ENCODE data around the gene SPAG7. TPM values are rescaled to one million over a fixed set of nuclear protein-coding genes. Genes with fewer than 3 reads are reported as not detected.

The SPAG7 gene
- 100 to 1,000 TPM in 3 of 6 donors, 10 to 100 TPM in 3; 92.4 to 171 (median 104) TPM for polyA plus RNA-seq (ENCODE audit: low read depth in 6 of 6)

DNA sequence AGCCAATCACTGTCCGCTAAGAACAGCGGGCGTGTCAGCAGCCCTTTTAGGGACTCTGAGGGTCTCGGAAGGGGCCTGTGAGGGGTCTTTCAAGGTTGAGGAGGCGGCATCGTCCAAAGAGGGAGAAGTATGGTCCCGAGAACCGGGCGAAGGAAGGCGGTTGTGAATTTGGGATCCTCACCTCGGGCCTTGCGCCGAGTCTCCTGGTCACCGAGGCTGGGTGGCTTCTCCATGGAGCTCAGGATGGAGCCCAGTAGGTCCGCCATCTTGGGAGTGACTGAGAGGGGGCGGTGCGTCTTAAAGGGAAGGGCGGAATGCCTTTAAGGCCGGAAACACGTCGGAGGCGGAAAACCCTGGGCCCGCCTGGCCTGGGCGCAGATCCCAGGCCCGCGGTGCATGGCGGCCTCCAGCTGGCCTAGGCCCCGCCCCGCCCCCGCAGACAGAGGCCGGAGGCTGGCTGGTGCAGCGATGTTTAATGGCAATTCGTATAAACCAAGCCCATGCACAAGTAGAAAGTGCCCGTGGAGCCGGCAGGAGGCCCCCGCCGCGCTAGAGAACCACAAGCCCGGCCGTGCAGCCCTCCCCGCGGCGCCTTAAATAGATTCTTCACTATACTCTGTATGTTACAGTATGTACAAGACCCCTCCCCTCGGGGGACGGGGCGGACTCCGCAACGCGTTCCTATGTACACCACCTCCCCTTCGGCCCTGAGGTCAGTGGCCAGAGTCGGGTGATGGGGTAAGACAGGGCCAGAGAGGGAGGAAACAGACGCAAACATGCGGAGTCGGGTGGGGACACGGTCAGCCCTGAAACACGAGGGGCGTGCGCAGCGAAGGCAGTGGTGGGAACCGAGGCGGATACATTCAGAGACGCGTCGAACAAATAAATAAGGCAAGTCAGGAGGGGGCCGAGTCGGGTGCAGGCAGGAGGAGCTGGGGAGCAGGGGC is at the start of gene SPAG7:
Gene SPAG7 (minus strand): TSS at position 279 of the 947 bp plus-strand sequence. CDS start 13 bp downstream, at position 266.
- ATAC-seq (ENCODE audit: low read depth in 2 of 2) (peak; percentile 59 to 63), DNase-seq (peak; percentile 97)
- no peaks in the 10 kb centered on the region for H3K9me3 Mint-ChIP-seq
- peaks cover 14 to 26% (median 18%) of the 10 kb centered on the region in 3 donors for H3K4me1 Mint-ChIP-seq
- peak within 1 kb of the TSS in 3 of 6 donors; percentile 22 to 93 (median 78) for H3K27ac Mint-ChIP-seq
- H3K4me3 Mint-ChIP-seq: no peak within 1 kb of the TSS
- H3K27me3 Mint-ChIP-seq: no peaks in the 10 kb centered on the region
- no peaks in the 10 kb centered on the region for H3K36me3 Mint-ChIP-seq

DNA sequence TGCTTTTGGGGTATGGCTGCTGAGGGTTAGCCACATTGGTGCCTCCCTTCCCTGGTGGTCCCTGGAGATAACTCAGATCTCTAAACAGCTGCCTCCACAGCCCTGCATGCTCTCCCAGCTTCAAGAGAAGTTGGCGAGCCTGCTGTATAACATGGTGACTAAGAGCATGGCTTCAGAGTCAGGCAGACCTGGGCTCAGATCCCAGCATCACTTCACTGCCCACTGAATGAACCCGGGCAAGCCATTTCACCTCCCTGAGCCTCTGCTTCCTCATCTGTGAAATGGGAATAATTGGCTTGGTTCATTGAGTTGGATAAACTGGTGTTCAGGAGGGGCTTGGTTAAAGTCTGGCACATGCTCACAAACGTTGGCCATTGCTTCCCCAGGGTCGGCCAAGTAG is 46.7 kb upstream of the SPAG7 start:
- Mint-ChIP-seq H3K9me3 (peaks cover 0 to 2% (median 0%) of the 10 kb centered on the region in 7 donors), H3K4me3 (no peak overlapping the region), H3K27me3 (peaks cover 19 to 40% (median 32%) of the 10 kb centered on the region in 3 donors), H3K36me3 (peaks cover 3 to 19% of the 10 kb centered on the region in 2 donors), H3K4me1 (peaks cover 15 to 20% (median 18%) of the 10 kb centered on the region in 3 donors), H3K27ac (peak overlapping the region in 1 of 6 donors; percentile 44)
- DNase-seq: no peak
- no peak for ATAC-seq (ENCODE audit: low read depth in 2 of 2)

- DNase-seq (no peak), ATAC-seq (ENCODE audit: low read depth in 2 of 2) (no peak)
- peaks cover 30 to 50% (median 48%) of the 10 kb centered on the region in 3 donors for H3K27me3 Mint-ChIP-seq
- peaks cover 11 to 33% of the 10 kb centered on the region in 2 donors for H3K36me3 Mint-ChIP-seq
- H3K27ac Mint-ChIP-seq: no peak overlapping the region
- H3K4me1 Mint-ChIP-seq: peaks cover 5 to 11% (median 7%) of the 10 kb centered on the region in 3 donors
- H3K4me3 Mint-ChIP-seq: no peak overlapping the region
- peaks cover 0 to under 1% (median 0%) of the 10 kb centered on the region in 7 donors for H3K9me3 Mint-ChIP-seq
These were observed 44.3 kb upstream of the SPAG7 start for GRCh38 chr17:5011928-5012327.

DNA sequence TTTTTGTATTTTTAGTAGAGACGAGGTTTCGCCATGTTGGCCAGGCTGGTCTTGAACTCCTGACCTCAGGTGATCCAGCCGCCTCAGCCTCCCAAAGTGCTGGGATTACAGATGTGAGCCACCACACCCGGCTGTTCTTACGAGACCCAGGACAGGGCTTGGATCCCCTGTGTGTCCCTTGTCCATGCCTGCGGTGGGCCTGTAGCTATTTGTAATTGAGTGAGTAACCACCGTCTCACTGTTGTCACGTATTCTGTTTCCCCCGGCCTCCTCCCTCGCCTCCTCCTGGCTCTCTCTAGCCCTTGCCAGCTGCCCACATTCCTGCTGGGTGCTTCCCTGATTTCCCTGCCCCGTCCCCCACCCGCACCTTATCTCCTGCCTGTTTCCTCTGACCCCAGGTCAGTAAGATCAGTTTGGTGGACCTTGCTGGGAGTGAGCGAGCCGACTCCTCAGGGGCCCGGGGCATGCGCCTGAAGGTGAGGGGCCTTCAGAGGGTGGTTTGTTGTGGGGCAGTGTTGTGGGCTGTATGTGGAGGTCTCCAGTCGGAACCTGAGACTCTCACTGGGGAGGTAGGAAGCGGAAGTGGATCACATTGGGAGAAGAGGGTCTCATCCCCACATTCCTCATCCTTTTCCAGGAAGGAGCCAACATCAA is 35.7 kb upstream of the SPAG7 start:
- Mint-ChIP-seq H3K9me3 (no peaks in the 10 kb centered on the region), H3K4me3 (no peak overlapping the region), H3K4me1 (peaks cover 13 to 21% (median 18%) of the 10 kb centered on the region in 3 donors), H3K27ac (no peak overlapping the region), H3K27me3 (peaks cover 18 to 43% (median 41%) of the 10 kb centered on the region in 3 donors), H3K36me3 (peaks cover 39 to 42% of the 10 kb centered on the region in 2 donors)
- DNase-seq (no peak), ATAC-seq (ENCODE audit: low read depth in 2 of 2) (no peak)

- peaks cover 31 to 32% of the 10 kb centered on the region in 2 donors for H3K36me3 Mint-ChIP-seq
- H3K27me3 Mint-ChIP-seq: peaks cover 7 to 32% (median 32%) of the 10 kb centered on the region in 3 donors
- DNase-seq (no peak), ATAC-seq (ENCODE audit: low read depth in 2 of 2) (no peak)
- H3K27ac Mint-ChIP-seq: no peak overlapping the region
- H3K4me1 Mint-ChIP-seq: peaks cover 13 to 23% (median 20%) of the 10 kb centered on the region in 3 donors
- H3K4me3 Mint-ChIP-seq: peak overlapping the region in 1 of 8 donors; percentile 26
- no peaks in the 10 kb centered on the region for H3K9me3 Mint-ChIP-seq
These were observed 34.6 kb upstream of the SPAG7 start for GRCh38 chr17:5002121-5002788.

- H3K27me3 Mint-ChIP-seq: peaks cover 4 to 29% (median 20%) of the 10 kb centered on the region in 3 donors
- H3K9me3 Mint-ChIP-seq: no peaks in the 10 kb centered on the region
- ATAC-seq (ENCODE audit: low read depth in 2 of 2) (no peak), DNase-seq (no peak)
- H3K27ac Mint-ChIP-seq: peak overlapping the region in 1 of 6 donors; percentile 50
- H3K36me3 Mint-ChIP-seq: peaks cover 19 to 21% of the 10 kb centered on the region in 2 donors
- peak overlapping the region in 2 of 8 donors; percentile 53 to 92 for H3K4me3 Mint-ChIP-seq
- H3K4me1 Mint-ChIP-seq: peaks cover 20 to 30% (median 25%) of the 10 kb centered on the region in 3 donors
These were observed 32.6 kb upstream of the SPAG7 start for GRCh38 chr17:5000237-5000639.

- peaks cover 0 to 26% (median 14%) of the 10 kb centered on the region in 3 donors for H3K27me3 Mint-ChIP-seq
- H3K27ac Mint-ChIP-seq: peak overlapping the region in 3 of 6 donors; percentile 49 to 55 (median 50)
- H3K4me3 Mint-ChIP-seq: peak overlapping the region; percentile 5 to 93 (median 78)
- ATAC-seq (ENCODE audit: low read depth in 2 of 2): no peak
- no peaks in the 10 kb centered on the region for H3K9me3 Mint-ChIP-seq
- no peak for DNase-seq
- peaks cover 14% of the 10 kb centered on the region in 2 donors for H3K36me3 Mint-ChIP-seq
- peaks cover 23 to 30% (median 28%) of the 10 kb centered on the region in 3 donors for H3K4me1 Mint-ChIP-seq
These were observed 31.9 kb upstream of the SPAG7 start for GRCh38 chr17:4999430-5000093.

- H3K4me3 Mint-ChIP-seq: peak overlapping the region; percentile 52 to 93 (median 84)
- peaks cover 7 to 11% of the 10 kb centered on the region in 2 donors for H3K36me3 Mint-ChIP-seq
- no peaks in the 10 kb centered on the region for H3K9me3 Mint-ChIP-seq
- H3K4me1 Mint-ChIP-seq: peaks cover 23 to 30% (median 28%) of the 10 kb centered on the region in 3 donors
- DNase-seq: no peak
- H3K27ac Mint-ChIP-seq: peak overlapping the region in 2 of 6 donors; percentile 50 to 55
- H3K27me3 Mint-ChIP-seq: peaks cover 0 to 19% (median 8%) of the 10 kb centered on the region in 3 donors
- ATAC-seq (ENCODE audit: low read depth in 2 of 2): peak; percentile 25 to 46
These were observed 31.3 kb upstream of the SPAG7 start for GRCh38 chr17:4998732-4999429.

DNA sequence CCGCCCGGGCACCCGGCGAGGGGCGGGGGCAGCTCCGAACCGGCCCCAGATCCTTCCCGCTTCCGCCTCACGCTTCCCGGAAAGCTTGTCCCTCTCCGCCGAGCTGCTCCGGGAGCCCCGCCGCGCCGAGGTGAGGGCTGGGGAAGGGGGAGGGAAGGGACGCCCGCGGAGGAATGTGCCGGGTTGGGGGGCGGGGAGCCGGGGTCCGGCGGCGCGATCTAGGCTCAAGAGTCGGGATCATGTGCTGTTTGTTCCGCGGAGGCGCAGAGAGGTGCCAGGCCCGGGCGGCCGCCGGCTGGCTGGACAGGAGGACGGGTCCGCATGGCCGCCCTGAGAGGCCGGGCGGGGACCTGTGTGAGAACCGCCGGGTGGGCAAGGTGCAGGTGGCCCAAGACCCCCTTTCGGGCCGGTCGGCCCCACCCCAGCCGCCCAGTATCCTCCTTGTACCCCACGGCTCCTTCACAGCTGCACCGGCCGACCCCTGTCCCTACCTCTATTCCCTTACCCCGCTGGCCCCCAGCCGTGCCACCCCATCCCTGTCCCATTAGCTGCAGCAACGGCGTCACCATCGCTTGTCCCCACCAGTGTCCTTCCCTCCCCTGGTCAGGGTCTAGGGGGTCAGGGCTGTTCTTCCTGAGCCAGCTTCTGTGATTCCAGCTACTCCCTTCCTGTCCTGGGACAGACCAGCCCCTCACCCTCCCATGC is 30.6 kb upstream of the SPAG7 start:
- peak overlapping the region in 2 of 6 donors; percentile 50 to 93 for H3K27ac Mint-ChIP-seq
- peaks cover 23 to 30% (median 28%) of the 10 kb centered on the region in 3 donors for H3K4me1 Mint-ChIP-seq
- H3K9me3 Mint-ChIP-seq: no peaks in the 10 kb centered on the region
- ATAC-seq (ENCODE audit: low read depth in 2 of 2): peak; percentile 2 to 5
- H3K36me3 Mint-ChIP-seq: peaks cover 0 to 4% of the 10 kb centered on the region in 2 donors
- H3K27me3 Mint-ChIP-seq: peaks cover 0 to 13% (median 3%) of the 10 kb centered on the region in 3 donors
- H3K4me3 Mint-ChIP-seq: peak overlapping the region; percentile 52 to 93 (median 84)
- no peak for DNase-seq

- H3K4me3 Mint-ChIP-seq: peak within 1 kb of the TSS; percentile 79 to 93 (median 86)
- ATAC-seq (ENCODE audit: low read depth in 2 of 2) (peak; percentile 91 to 93), DNase-seq (peak; percentile 91)
- H3K27me3 Mint-ChIP-seq: peaks cover 0 to 13% (median 3%) of the 10 kb centered on the region in 3 donors
- peaks cover 23 to 30% (median 28%) of the 10 kb centered on the region in 3 donors for H3K4me1 Mint-ChIP-seq
- H3K27ac Mint-ChIP-seq: peak within 1 kb of the TSS in 4 of 6 donors; percentile 29 to 93 (median 66)
- H3K9me3 Mint-ChIP-seq: no peaks in the 10 kb centered on the region
- peaks cover 0 to 4% of the 10 kb centered on the region in 2 donors for H3K36me3 Mint-ChIP-seq
These were observed 29.8 kb upstream of the SPAG7 start, which contains the start of the genes INCA1 and KIF1C for GRCh38 chr17:4997302-4998026. TSS of gene INCA1 (minus strand) at chr17:4997522. CDS start at chr17:4994437, 3,085 bp downstream. TSS of gene KIF1C (plus strand) at chr17:4997950. CDS start at chr17:5000247, 2,297 bp downstream.
